ENCODE measurements around the gene MPND.
A peak's percentile ranks its signal among the peaks of the same experiment; 100 is the strongest.

Gene MPND

DNA sequence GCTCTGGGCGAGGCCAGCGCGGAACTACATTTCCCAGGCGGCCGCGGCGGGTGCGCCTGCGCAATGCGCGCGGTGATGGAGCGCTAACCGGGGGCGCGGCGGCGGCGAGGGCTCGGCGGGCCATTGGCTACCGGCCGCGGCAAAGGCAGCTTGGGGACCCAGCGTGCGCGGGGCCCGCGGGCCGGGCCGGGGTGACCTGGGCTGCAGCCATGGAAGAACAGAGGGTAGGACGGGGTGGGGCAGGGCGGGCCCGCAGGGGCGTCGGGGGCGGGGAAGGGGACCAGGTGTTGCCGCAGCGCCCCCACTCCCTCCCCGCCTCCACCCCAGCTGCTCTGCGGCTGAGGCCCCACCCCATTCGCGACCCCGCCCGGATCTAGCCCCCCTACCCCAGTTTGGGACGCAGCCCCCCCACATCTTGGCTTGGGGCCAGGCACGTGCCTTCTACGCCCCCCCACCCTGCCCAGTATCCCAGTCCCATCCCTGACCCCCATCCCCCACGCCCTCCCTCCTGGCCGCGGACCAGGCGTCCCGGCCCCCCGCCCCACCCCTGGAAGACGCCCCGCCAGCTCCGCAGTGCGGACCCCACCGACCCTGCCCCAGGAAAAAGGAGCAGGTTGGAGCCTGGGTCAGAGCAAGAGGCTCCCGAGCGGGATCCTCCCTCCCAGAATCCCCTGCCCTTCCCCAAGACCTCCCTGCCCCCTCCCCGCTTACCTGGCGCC, 38.7 kb upstream of the MPND start, which contains the start of gene FSD1 (continued):
- TF ChIP-seq ZFP3 (tag by site-specific recombination; IDR thresholded peaks at IDR 0.05; ENCODE audit: low read depth) (no peak), KLF10 (tag by site-specific recombination; IDR thresholded peaks at IDR 0.05) (peak; percentile 49; the same call in 1 of the 2 replicates)
- TF ChIP-seq, protein P1, sequence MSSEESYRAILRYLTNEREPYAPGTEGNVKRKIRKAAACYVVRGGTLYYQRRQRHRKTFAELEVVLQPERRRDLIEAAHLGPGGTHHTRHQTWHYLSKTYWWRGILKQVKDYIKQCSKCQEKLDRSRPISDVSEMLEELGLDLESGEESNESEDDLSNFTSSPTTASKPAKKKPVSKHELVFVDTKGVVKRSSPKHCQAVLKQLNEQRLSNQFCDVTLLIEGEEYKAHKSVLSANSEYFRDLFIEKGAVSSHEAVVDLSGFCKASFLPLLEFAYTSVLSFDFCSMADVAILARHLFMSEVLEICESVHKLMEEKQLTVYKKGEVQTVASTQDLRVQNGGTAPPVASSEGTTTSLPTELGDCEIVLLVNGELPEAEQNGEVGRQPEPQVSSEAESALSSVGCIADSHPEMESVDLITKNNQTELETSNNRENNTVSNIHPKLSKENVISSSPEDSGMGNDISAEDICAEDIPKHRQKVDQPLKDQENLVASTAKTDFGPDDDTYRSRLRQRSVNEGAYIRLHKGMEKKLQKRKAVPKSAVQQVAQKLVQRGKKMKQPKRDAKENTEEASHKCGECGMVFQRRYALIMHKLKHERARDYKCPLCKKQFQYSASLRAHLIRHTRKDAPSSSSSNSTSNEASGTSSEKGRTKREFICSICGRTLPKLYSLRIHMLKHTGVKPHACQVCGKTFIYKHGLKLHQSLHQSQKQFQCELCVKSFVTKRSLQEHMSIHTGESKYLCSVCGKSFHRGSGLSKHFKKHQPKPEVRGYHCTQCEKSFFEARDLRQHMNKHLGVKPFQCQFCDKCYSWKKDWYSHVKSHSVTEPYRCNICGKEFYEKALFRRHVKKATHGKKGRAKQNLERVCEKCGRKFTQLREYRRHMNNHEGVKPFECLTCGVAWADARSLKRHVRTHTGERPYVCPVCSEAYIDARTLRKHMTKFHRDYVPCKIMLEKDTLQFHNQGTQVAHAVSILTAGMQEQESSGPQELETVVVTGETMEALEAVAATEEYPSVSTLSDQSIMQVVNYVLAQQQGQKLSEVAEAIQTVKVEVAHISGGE (tag by site-specific recombination; conservative IDR thresholded peaks at IDR 0.05; ENCODE audit: low read depth): no peak

DNA sequence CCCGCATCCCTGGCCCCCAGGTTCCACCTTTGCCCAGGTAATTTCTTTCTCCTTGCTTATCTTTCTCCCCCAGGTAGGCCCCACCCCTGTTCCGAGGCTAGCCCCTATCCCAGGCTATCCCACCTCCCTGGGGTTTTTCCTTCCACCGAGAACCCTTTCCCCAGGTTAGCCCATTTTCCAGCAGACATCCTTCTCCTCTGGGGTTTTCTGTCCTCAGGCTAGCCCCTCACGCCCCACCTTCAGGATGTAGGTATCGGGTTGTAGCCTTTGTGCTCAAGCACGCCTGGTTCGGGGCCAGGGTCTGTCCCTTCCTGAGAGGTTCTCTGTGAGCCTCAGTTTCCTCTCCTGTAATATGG, 38.1 kb upstream of the MPND start:
- ChIA-PET CTCF (interaction anchor here (0.5 kb wide), 1 partner anchor 271 kb away, joined by 6 read pairs; no protein-coding TSS in a partner anchor), POLR2A (interaction anchor here (1.0 kb wide), 1 partner anchor 38 kb away, joined by 3 read pairs; the partner anchor contains the start of gene MPND)
- TF ChIP-seq, protein P2, sequence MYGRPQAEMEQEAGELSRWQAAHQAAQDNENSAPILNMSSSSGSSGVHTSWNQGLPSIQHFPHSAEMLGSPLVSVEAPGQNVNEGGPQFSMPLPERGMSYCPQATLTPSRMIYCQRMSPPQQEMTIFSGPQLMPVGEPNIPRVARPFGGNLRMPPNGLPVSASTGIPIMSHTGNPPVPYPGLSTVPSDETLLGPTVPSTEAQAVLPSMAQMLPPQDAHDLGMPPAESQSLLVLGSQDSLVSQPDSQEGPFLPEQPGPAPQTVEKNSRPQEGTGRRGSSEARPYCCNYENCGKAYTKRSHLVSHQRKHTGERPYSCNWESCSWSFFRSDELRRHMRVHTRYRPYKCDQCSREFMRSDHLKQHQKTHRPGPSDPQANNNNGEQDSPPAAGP (tag by site-specific recombination; IDR thresholded peaks at IDR 0.05): 0 out of 2 replicates have a peak, but pooled peaks have one; percentile 16
- no peak for TF ChIP-seq ZNF37A (tag by site-specific recombination; IDR thresholded peaks at IDR 0.05)
- peak; percentile 31; the same call in 1 of the 2 replicates for TF ChIP-seq ZSCAN30 (tag by site-specific recombination; IDR thresholded peaks at IDR 0.05)
- TF ChIP-seq ZNF510 (tag by site-specific recombination; IDR thresholded peaks at IDR 0.05; ENCODE audit: insufficient replicate concordance): no peak
- TF ChIP-seq, protein P3, sequence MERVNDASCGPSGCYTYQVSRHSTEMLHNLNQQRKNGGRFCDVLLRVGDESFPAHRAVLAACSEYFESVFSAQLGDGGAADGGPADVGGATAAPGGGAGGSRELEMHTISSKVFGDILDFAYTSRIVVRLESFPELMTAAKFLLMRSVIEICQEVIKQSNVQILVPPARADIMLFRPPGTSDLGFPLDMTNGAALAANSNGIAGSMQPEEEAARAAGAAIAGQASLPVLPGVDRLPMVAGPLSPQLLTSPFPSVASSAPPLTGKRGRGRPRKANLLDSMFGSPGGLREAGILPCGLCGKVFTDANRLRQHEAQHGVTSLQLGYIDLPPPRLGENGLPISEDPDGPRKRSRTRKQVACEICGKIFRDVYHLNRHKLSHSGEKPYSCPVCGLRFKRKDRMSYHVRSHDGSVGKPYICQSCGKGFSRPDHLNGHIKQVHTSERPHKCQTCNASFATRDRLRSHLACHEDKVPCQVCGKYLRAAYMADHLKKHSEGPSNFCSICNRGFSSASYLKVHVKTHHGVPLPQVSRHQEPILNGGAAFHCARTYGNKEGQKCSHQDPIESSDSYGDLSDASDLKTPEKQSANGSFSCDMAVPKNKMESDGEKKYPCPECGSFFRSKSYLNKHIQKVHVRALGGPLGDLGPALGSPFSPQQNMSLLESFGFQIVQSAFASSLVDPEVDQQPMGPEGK (tag by site-specific recombination; IDR thresholded peaks at IDR 0.05): peak; percentile 26; the same call in 1 of the 2 replicates
- no peak for TF ChIP-seq ZNF341 (tag by site-specific recombination; IDR thresholded peaks at IDR 0.05; ENCODE audit: low read depth)
- TF ChIP-seq, protein P4, sequence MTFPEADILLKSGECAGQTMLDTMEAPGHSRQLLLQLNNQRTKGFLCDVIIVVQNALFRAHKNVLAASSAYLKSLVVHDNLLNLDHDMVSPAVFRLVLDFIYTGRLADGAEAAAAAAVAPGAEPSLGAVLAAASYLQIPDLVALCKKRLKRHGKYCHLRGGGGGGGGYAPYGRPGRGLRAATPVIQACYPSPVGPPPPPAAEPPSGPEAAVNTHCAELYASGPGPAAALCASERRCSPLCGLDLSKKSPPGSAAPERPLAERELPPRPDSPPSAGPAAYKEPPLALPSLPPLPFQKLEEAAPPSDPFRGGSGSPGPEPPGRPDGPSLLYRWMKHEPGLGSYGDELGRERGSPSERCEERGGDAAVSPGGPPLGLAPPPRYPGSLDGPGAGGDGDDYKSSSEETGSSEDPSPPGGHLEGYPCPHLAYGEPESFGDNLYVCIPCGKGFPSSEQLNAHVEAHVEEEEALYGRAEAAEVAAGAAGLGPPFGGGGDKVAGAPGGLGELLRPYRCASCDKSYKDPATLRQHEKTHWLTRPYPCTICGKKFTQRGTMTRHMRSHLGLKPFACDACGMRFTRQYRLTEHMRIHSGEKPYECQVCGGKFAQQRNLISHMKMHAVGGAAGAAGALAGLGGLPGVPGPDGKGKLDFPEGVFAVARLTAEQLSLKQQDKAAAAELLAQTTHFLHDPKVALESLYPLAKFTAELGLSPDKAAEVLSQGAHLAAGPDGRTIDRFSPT (tag by site-specific recombination; IDR thresholded peaks at IDR 0.05): no peak
- no peak for TF ChIP-seq ZNF174 (tag by site-specific recombination; IDR thresholded peaks at IDR 0.05)
- TF ChIP-seq ZSCAN23 (tag by site-specific recombination; IDR thresholded peaks at IDR 0.05): 0 out of 2 replicates have a peak, but pooled peaks have one; percentile 22
- no peak for TF ChIP-seq TCF7L2 (IDR thresholded peaks at IDR 0.05; ENCODE audit: borderline replicate concordance, low read depth, low read length)
- TF ChIP-seq, protein P5, sequence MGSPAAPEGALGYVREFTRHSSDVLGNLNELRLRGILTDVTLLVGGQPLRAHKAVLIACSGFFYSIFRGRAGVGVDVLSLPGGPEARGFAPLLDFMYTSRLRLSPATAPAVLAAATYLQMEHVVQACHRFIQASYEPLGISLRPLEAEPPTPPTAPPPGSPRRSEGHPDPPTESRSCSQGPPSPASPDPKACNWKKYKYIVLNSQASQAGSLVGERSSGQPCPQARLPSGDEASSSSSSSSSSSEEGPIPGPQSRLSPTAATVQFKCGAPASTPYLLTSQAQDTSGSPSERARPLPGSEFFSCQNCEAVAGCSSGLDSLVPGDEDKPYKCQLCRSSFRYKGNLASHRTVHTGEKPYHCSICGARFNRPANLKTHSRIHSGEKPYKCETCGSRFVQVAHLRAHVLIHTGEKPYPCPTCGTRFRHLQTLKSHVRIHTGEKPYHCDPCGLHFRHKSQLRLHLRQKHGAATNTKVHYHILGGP (tag by site-specific recombination; IDR thresholded peaks at IDR 0.05): no peak
- TF ChIP-seq, protein P6, sequence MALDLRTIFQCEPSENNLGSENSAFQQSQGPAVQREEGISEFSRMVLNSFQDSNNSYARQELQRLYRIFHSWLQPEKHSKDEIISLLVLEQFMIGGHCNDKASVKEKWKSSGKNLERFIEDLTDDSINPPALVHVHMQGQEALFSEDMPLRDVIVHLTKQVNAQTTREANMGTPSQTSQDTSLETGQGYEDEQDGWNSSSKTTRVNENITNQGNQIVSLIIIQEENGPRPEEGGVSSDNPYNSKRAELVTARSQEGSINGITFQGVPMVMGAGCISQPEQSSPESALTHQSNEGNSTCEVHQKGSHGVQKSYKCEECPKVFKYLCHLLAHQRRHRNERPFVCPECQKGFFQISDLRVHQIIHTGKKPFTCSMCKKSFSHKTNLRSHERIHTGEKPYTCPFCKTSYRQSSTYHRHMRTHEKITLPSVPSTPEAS (tag by site-specific recombination; IDR thresholded peaks at IDR 0.05): no peak
- TF ChIP-seq, protein P7, sequence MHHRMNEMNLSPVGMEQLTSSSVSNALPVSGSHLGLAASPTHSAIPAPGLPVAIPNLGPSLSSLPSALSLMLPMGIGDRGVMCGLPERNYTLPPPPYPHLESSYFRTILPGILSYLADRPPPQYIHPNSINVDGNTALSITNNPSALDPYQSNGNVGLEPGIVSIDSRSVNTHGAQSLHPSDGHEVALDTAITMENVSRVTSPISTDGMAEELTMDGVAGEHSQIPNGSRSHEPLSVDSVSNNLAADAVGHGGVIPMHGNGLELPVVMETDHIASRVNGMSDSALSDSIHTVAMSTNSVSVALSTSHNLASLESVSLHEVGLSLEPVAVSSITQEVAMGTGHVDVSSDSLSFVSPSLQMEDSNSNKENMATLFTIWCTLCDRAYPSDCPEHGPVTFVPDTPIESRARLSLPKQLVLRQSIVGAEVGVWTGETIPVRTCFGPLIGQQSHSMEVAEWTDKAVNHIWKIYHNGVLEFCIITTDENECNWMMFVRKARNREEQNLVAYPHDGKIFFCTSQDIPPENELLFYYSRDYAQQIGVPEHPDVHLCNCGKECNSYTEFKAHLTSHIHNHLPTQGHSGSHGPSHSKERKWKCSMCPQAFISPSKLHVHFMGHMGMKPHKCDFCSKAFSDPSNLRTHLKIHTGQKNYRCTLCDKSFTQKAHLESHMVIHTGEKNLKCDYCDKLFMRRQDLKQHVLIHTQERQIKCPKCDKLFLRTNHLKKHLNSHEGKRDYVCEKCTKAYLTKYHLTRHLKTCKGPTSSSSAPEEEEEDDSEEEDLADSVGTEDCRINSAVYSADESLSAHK (tag by site-specific recombination; IDR thresholded peaks at IDR 0.05): no peak
- peak; percentile 57; the same call in 1 of the 2 replicates for TF ChIP-seq KLF8 (tag by site-specific recombination; IDR thresholded peaks at IDR 0.05)
- TF ChIP-seq, protein P8, sequence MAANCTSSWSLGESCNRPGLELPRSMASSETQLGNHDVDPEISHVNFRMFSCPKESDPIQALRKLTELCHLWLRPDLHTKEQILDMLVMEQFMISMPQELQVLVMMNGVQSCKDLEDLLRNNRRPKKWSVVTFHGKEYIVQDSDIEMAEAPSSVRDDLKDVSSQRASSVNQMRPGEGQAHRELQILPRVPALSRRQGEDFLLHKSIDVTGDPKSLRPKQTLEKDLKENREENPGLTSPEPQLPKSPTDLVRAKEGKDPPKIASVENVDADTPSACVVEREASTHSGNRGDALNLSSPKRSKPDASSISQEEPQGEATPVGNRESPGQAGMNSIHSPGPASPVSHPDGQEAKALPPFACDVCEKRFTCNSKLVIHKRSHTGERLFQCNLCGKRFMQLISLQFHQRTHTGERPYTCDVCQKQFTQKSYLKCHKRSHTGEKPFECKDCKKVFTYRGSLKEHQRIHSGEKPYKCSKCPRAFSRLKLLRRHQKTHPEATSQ (tag by site-specific recombination; IDR thresholded peaks at IDR 0.05): peak; percentile 91
- Histone ChIP-seq H3K4me3 (ENCODE audit: low read depth, low read length) (no peak overlapping the region), H3K27ac (ENCODE audit: extremely low read depth, low read depth, low read length) (no peak overlapping the region), H3K4me1 (ENCODE audit: control insufficient read depth, insufficient read depth, low read length) (no peaks in the 10 kb centered on the region), H3K9me3 (ENCODE audit: control insufficient read depth, insufficient read depth, low read depth, low read length) (no peaks in the 10 kb centered on the region), H3K36me3 (ENCODE audit: control insufficient read depth in 2 of 2, insufficient read depth in 1 of 2, low read length in 2 of 2) (peaks cover 0 to 24% of the 10 kb centered on the region in 2 experiments; a peak in 2 of 3 replicates)

Data from HEK293 (cell line).